HG03558 (cell line): Measurements from ENCODE around the gene ZNF440.

ENCODE experiments used
- ATAC-seq: cut with Tn5 transposase; IDR thresholded peaks from one replicate; pipeline ENCODE4 v1.9.1; 2021; ENCODE audit warnings: moderate number of reproducible peaks; ENCODE audit not compliant: unreplicated experiment; ENCODE audit errors: extremely low read depth

ZNF440 gene

GRCh38 chr19:11880598-11880997, 66.5 kb downstream of the ZNF440 start:
- ATAC-seq, result no peak

- no peak for ATAC-seq
These were observed 67.2 kb downstream of the ZNF440 start for GRCh38 chr19:11881151-11881800.

GRCh38 chr19:11882606-11883005, 68.5 kb downstream of the ZNF440 start:
- no peak for ATAC-seq
